GM12874 (cell line): ENCODE data around the gene NEXN.
A peak's percentile ranks its signal among the peaks of the same experiment; 100 is the strongest.

Source experiments
- CTCF ChIP-seq: IDR thresholded peaks from 2 replicates; pipeline ENCODE4 v1.5.1; 2011; ENCODE audit warnings: low read depth, mild to moderate bottlenecking, control low read depth, low read length, moderate library complexity; ENCODE audit not compliant: insufficient read depth

NEXN gene

GRCh38 chr1:77882411-77882810 lies 6.0 kb upstream of the NEXN start:
- TF ChIP-seq CTCF = no peak

- TF ChIP-seq CTCF = no peak
These were observed 588 bp downstream of the NEXN start for GRCh38 chr1:77888781-77889642.

GRCh38 chr1:77889671-77890070 lies 1.2 kb downstream of the NEXN start:
- TF ChIP-seq CTCF = no peak

DNA sequence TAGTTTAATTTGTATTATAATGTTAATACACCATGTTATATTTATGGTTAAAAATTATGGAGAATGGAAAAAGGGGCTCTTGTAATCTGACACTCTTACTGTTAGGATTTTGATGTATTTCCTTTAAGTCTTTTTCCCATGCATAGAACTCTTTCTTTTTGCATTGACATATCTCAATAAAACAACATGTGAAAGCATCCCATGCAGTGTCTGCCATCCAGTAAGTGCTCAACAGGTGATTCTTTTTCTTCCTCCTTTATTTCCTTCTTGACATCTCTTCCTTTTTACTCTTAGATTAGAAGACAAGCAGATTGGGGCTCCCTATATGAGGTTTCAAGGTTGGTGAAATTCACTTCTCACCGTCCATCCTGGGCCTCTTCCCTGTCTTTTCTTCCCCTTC lies 2.8 kb downstream of the NEXN start:
- TF ChIP-seq CTCF = no peak

- no peak for TF ChIP-seq CTCF
These were observed 11.4 kb downstream of the NEXN start for GRCh38 chr1:77899647-77900320.

GRCh38 chr1:77900687-77901293 lies 12.4 kb downstream of the NEXN start:
- peak; percentile 53 for TF ChIP-seq CTCF

GRCh38 chr1:77905603-77906002 lies 17.2 kb downstream of the NEXN start:
- no peak for TF ChIP-seq CTCF
